ENCODE results near the gene GOLGA3. TPM values are rescaled to one million over a fixed set of nuclear protein-coding genes. Genes with fewer than 3 reads are reported as not detected.
"Not testable (repeated sequence)": the region's sequence is repeated elsewhere in the genome, so short reads cannot be mapped to it uniquely, and the experiment has no call there.

GOLGA3 gene
- total RNA-seq, 2 experiments from 2014 or later, result 36.7 to 38.5 TPM

GRCh38 chr12:132761032-132761920, 67.4 kb downstream of the GOLGA3 start, which contains the start of gene ANKLE2:
ANKLE2 (minus strand) TSS chr12:132761832; CDS start chr12:132761798, 34 bp downstream.
- ChIA-PET POLR2A (interaction anchor here (0.6 to 1.2 kb wide), 8 partner anchors 42 to 319 kb away, joined by 3 to 6 read pairs (median 3); partner anchors contain the start of gene GOLGA3), CTCF (interaction anchor here (0.7 kb wide), 1 partner anchor 15 kb away, joined by 3 read pairs; no protein-coding TSS in a partner anchor)
- Mint-ChIP-seq H3K36me3 (ENCODE audit: low read depth) (peaks cover 37% of the 10 kb centered on the region), H3K9me3 (ENCODE audit: low read depth) (no peaks in the 10 kb centered on the region), H3K4me3 (peak within 1 kb of the TSS; percentile 90), H3K4me1 (peaks cover 33% of the 10 kb centered on the region), H3K27ac (peak within 1 kb of the TSS; percentile 98), H3K27me3 (no peaks in the 10 kb centered on the region)
- intact Hi-C loops (cut with DNase I, micrococcal nuclease), result loop anchor here (1.0 to 5.0 kb wide), 8 partner anchors 66 to 674 kb away; partner anchors contain the start of genes CHFR (in 1 of the 2), FBRSL1 (in 1 of the 2), GOLGA3 (in 1 of the 2) and POLE (in 1 of the 2)
- ATAC-seq, result peak; percentile 41
- peak; percentile 84 for DNase-seq

DNA sequence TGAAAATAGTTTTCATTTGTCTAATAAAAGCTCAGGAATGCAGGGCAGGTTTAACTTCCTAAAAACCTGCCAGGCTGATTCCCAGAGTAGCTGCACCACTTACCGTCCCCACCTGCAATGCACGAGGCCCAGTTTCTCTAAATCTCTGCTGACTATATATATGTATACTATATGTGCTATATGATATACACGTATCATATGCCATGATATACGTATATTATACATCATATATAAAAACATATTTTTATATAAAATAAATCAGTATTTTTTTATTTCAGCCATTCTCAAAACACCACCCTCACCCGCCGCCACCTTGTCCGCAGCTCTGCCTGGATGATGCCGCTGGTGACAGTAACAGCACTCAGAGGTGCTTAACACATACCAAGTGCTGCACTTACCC, 69.3 kb downstream of the GOLGA3 start:
- DNase-seq (no peak), ATAC-seq (no peak)
- Mint-ChIP-seq H3K9me3 (ENCODE audit: low read depth) (no peaks in the 10 kb centered on the region), H3K27me3 (no peaks in the 10 kb centered on the region), H3K36me3 (ENCODE audit: low read depth) (peaks cover 46% of the 10 kb centered on the region), H3K27ac (peak overlapping the region; percentile 42), H3K4me1 (peaks cover 26% of the 10 kb centered on the region), H3K4me3 (peak overlapping the region; percentile 90)
- ChIA-PET POLR2A (no interaction called here), CTCF (interaction anchor here (1.0 kb wide), 1 partner anchor 16 kb away, joined by 4 read pairs; no protein-coding TSS in a partner anchor)
- intact Hi-C loops (cut with DNase I, micrococcal nuclease), result no loop called here

DNA sequence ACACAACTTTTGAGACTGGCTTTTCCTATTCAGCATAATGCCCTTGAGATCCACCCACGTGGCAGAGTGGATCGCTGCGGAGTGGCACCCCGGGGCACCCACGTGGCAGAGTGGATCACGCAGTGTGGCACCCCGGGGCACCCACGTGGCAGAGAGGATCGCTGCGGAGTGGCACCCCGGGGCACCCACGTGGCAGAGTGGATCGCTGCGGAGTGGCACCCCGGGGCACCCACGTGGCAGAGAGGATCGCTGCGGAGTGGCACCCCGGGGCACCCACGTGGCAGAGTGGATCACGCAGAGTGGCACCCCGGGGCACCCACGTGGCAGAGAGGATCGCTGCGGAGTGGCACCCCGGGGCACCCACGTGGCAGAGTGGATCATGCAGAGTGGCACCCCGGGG, 69.8 kb downstream of the GOLGA3 start:
- H3K4me3 Mint-ChIP-seq; ATAC-seq; POLR2A ChIA-PET; DNase-seq; intact Hi-C loops (cut with DNase I, micrococcal nuclease); H3K27ac Mint-ChIP-seq; H3K9me3 Mint-ChIP-seq (ENCODE audit: low read depth); CTCF ChIA-PET; H3K27me3 Mint-ChIP-seq: not testable (repeated sequence)
- Mint-ChIP-seq H3K36me3 (ENCODE audit: low read depth) (peaks cover 48% of the 10 kb centered on the region), H3K4me1 (peaks cover 26% of the 10 kb centered on the region)

- no peaks in the 10 kb centered on the region for H3K9me3 Mint-ChIP-seq (ENCODE audit: low read depth)
- no peak overlapping the region for H3K27ac Mint-ChIP-seq
- no peak for ATAC-seq
- peaks cover 52% of the 10 kb centered on the region for H3K36me3 Mint-ChIP-seq (ENCODE audit: low read depth)
- CTCF ChIA-PET, result interaction anchor here (1.9 kb wide), 1 partner anchor 14 kb away, joined by 6 read pairs; no protein-coding TSS in a partner anchor
- H3K27me3 Mint-ChIP-seq, result no peaks in the 10 kb centered on the region
- POLR2A ChIA-PET, result interaction anchor here (0.7 kb wide), 1 partner anchor 74 kb away, joined by 9 read pairs; no protein-coding TSS in a partner anchor
- intact Hi-C loops (cut with DNase I, micrococcal nuclease), result no loop called here
- no peak overlapping the region for H3K4me3 Mint-ChIP-seq
- peaks cover 10% of the 10 kb centered on the region for H3K4me1 Mint-ChIP-seq
- no peak for DNase-seq
These were observed 74.3 kb downstream of the GOLGA3 start for GRCh38 chr12:132754160-132754932.

DNA sequence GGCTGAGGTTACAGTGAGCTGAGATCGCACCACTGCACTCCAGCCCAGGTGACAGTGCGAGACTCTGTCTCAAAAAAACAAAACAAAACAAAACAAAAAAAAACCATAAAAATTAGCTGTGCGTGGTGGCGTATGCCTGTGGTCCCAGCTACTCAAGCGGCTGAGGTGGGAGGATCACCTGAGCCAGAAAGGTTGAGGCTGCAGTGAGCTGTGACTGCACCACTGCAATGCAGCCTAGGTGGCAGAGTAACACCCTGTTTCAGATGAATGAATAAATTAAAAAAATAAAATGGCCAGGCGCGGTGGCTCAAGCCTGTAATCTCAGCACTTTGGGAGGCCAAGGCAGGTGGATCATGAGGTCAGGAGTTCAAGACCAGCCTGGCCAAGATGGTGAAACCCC, 75.0 kb downstream of the GOLGA3 start:
- ChIA-PET CTCF (interaction anchor here (0.5 kb wide), 1 partner anchor 151 kb away, joined by 3 read pairs; no protein-coding TSS in a partner anchor), POLR2A (interaction anchor here (0.7 kb wide), 2 partner anchors 14 to 73 kb away, joined by 4 to 9 read pairs; no protein-coding TSS in a partner anchor)
- Mint-ChIP-seq H3K4me1 (peaks cover 10% of the 10 kb centered on the region), H3K36me3 (ENCODE audit: low read depth) (peaks cover 54% of the 10 kb centered on the region)
- H3K27ac Mint-ChIP-seq; H3K4me3 Mint-ChIP-seq; intact Hi-C loops (cut with DNase I, micrococcal nuclease); DNase-seq; H3K27me3 Mint-ChIP-seq; H3K9me3 Mint-ChIP-seq (ENCODE audit: low read depth); ATAC-seq: not testable (repeated sequence)

- H3K27me3 Mint-ChIP-seq, result no peaks in the 10 kb centered on the region
- peaks cover 71% of the 10 kb centered on the region for H3K36me3 Mint-ChIP-seq (ENCODE audit: low read depth)
- POLR2A ChIA-PET, result no interaction called here
- H3K4me3 Mint-ChIP-seq, result no peak overlapping the region
- DNase-seq (no peak), ATAC-seq (no peak)
- no peak overlapping the region for H3K27ac Mint-ChIP-seq
- CTCF ChIA-PET, result interaction anchor here (0.5 to 1.4 kb wide), 2 partner anchors 19 to 34 kb away, joined by 3 read pairs; no protein-coding TSS in a partner anchor
- intact Hi-C loops (cut with DNase I, micrococcal nuclease), result no loop called here
- no peaks in the 10 kb centered on the region for H3K9me3 Mint-ChIP-seq (ENCODE audit: low read depth)
- H3K4me1 Mint-ChIP-seq, result no peaks in the 10 kb centered on the region
These were observed 80.3 kb downstream of the GOLGA3 start for GRCh38 chr12:132748319-132748718.

- Mint-ChIP-seq H3K4me3 (no peak overlapping the region), H3K4me1 (peaks cover 2% of the 10 kb centered on the region), H3K27me3 (no peaks in the 10 kb centered on the region), H3K9me3 (ENCODE audit: low read depth) (no peaks in the 10 kb centered on the region), H3K36me3 (ENCODE audit: low read depth) (peaks cover 72% of the 10 kb centered on the region), H3K27ac (no peak overlapping the region)
- intact Hi-C loops (cut with DNase I, micrococcal nuclease), result no loop called here
- DNase-seq (no peak), ATAC-seq (no peak)
- ChIA-PET POLR2A (no interaction called here), CTCF (interaction anchor here (0.5 to 1.4 kb wide), 2 partner anchors 20 to 34 kb away, joined by 3 read pairs; no protein-coding TSS in a partner anchor)
These were observed 80.8 kb downstream of the GOLGA3 start for GRCh38 chr12:132747896-132748295.

- DNase-seq (no peak), ATAC-seq (no peak)
- no peaks in the 10 kb centered on the region for H3K27me3 Mint-ChIP-seq
- no peak overlapping the region for H3K27ac Mint-ChIP-seq
- H3K9me3 Mint-ChIP-seq (ENCODE audit: low read depth), result no peaks in the 10 kb centered on the region
- ChIA-PET POLR2A (no interaction called here), CTCF (interaction anchor here (1.4 kb wide), 1 partner anchor 20 kb away, joined by 3 read pairs; no protein-coding TSS in a partner anchor)
- intact Hi-C loops (cut with DNase I, micrococcal nuclease), result no loop called here
- H3K36me3 Mint-ChIP-seq (ENCODE audit: low read depth), result peaks cover 74% of the 10 kb centered on the region
- H3K4me3 Mint-ChIP-seq, result no peak overlapping the region
- H3K4me1 Mint-ChIP-seq, result peaks cover 6% of the 10 kb centered on the region
These were observed 81.3 kb downstream of the GOLGA3 start for GRCh38 chr12:132747395-132747794.

DNA sequence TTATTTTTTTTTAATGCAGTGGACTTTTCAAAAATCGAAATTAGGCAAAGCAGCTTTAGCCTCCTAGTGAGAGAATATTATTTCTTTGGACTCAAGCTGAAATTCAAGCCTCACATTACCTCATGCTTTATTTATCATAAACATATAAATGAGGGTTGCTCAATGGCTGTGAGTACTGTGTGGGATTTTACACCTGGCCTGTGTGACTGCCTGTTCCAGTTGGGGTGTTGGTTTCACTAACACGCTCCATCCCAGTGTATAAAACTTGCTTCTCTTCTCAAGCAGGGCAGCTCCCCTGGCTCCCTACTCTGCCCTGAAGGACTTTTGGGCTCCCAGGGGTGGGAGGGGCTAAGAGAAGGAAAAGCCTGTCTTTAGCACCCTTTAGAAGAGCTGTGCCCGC, 82.1 kb downstream of the GOLGA3 start:
- ATAC-seq (no peak), DNase-seq (no peak)
- intact Hi-C loops (cut with DNase I, micrococcal nuclease), result no loop called here
- Mint-ChIP-seq H3K27ac (no peak overlapping the region), H3K4me1 (peaks cover 6% of the 10 kb centered on the region), H3K4me3 (no peak overlapping the region), H3K27me3 (no peaks in the 10 kb centered on the region), H3K36me3 (ENCODE audit: low read depth) (peaks cover 77% of the 10 kb centered on the region), H3K9me3 (ENCODE audit: low read depth) (no peaks in the 10 kb centered on the region)
- ChIA-PET POLR2A (no interaction called here), CTCF (no interaction called here)

GRCh38 chr12:132743831-132744230, 84.8 kb downstream of the GOLGA3 start:
- Mint-ChIP-seq H3K36me3 (ENCODE audit: low read depth) (peaks cover 90% of the 10 kb centered on the region), H3K9me3 (ENCODE audit: low read depth) (no peaks in the 10 kb centered on the region), H3K27me3 (no peaks in the 10 kb centered on the region), H3K27ac (no peak overlapping the region), H3K4me1 (peaks cover 6% of the 10 kb centered on the region), H3K4me3 (no peak overlapping the region)
- intact Hi-C loops (cut with DNase I, micrococcal nuclease), result no loop called here
- ChIA-PET CTCF (interaction anchor here (1.0 kb wide), 1 partner anchor 26 kb away, joined by 3 read pairs; no protein-coding TSS in a partner anchor), POLR2A (no interaction called here)
- ATAC-seq, result no peak
- DNase-seq, result no peak

- intact Hi-C loops (cut with DNase I, micrococcal nuclease), result no loop called here
- CTCF ChIA-PET, result interaction anchor here (1.2 to 1.3 kb wide), 2 partner anchors 11 to 28 kb away, joined by 3 read pairs; no protein-coding TSS in a partner anchor
- no peak for DNase-seq
- POLR2A ChIA-PET, result no interaction called here
- H3K27me3 Mint-ChIP-seq, result no peaks in the 10 kb centered on the region
- peaks cover 83% of the 10 kb centered on the region for H3K36me3 Mint-ChIP-seq (ENCODE audit: low read depth)
- H3K27ac Mint-ChIP-seq, result no peak overlapping the region
- H3K4me1 Mint-ChIP-seq, result peaks cover 6% of the 10 kb centered on the region
- H3K9me3 Mint-ChIP-seq (ENCODE audit: low read depth), result no peaks in the 10 kb centered on the region
- no peak for ATAC-seq
- H3K4me3 Mint-ChIP-seq, result no peak overlapping the region
These were observed 87.0 kb downstream of the GOLGA3 start for GRCh38 chr12:132741620-132742019.

All from activated CD4-positive, alpha-beta T cell treated with anti-CD3 and anti-CD28 coated beads for 36 hours (primary cell).